Sigmoid colon (tissue), 7 donors: ENCODE measurements around the gene GGCX. TPM values are rescaled to one million over a fixed set of nuclear protein-coding genes. Genes with fewer than 3 reads are reported as not detected.

Experiments used
- DNase-seq: peaks from one replicate; pipeline ENCODE4 v3.0.0-alpha.2; 2019
- H3K27ac ChIP-seq, 4 donors: fragments of 200-600 bp; sonication (generic); one replicate each; pipeline ENCODE4 v1.5.1; 2016 to 2019; ENCODE audit warnings: mild to moderate bottlenecking in 1 of 4
- H3K27me3 ChIP-seq, 3 donors: fragments of 200-600 bp; sonication (generic); one replicate each; pipeline ENCODE4 v1.5.1; 2019; ENCODE audit warnings: mild to moderate bottlenecking in 1 of 3
- H3K36me3 ChIP-seq, 4 donors: fragments of 200-600 bp; sonication (generic); one replicate each; pipeline ENCODE4 v1.5.1; 2016 to 2019
- H3K4me1 ChIP-seq, 4 donors: fragments of 200-600 bp; sonication (generic); one replicate each; pipeline ENCODE4 v1.5.1; 2017 to 2019
- H3K4me3 ChIP-seq, 4 donors: fragments of 200-600 bp; sonication (generic); one replicate each; pipeline ENCODE4 v1.5.1; 2017 to 2019; ENCODE audit warnings: mild to moderate bottlenecking in 2 of 4, moderate library complexity in 1 of 4
- H3K9me3 ChIP-seq, 4 donors: fragments of 200-600 bp in 3 of 4; sonication (generic) in 3 of 4; one replicate each; pipeline versions ENCODE4 v1.5.1 to v1.6.1; 2013 to 2019
- CTCF ChIP-seq, 4 experiments: fragments of 450-650 bp in 3 of 4; fragments of 200-600 bp in 1 of 4; IDR thresholded peaks; one replicate each; pipeline ENCODE4 v1.5.1; 2016 to 2019; ENCODE audit warnings: antibody characterized with exemption in 4 of 4, mild to moderate bottlenecking in 3 of 4, moderate library complexity in 2 of 4
- EP300 ChIP-seq, 4 donors: sonication (generic); formaldehyde crosslinking; IDR thresholded peaks; one replicate each; pipeline ENCODE4 v1.6.1; 2017; ENCODE audit warnings: antibody characterized with exemption in 4 of 4
- POLR2A ChIP-seq, 2 donors: fragments of 450-650 bp; IDR thresholded peaks; one replicate each; pipeline ENCODE4 v1.6.1; 2016; ENCODE audit warnings: antibody characterized with exemption in 2 of 2, mild to moderate bottlenecking in 2 of 2, moderate library complexity in 2 of 2
- POLR2AphosphoS5 ChIP-seq, 4 donors: sonication (generic); formaldehyde crosslinking; IDR thresholded peaks; one replicate each; pipeline ENCODE4 v1.6.1; 2017; ENCODE audit warnings: antibody characterized with exemption in 4 of 4
- WGBS, 2 donors: extraction: QIAGEN DNeasy Blood & Tissue Kit; methylation state at CpG; one replicate each; pipeline ENCODE4 v1.1.7; 2013; 5-methylcytosine and 5-hydroxymethylcytosine counted together
- intact Hi-C: fragments of 100-400 bp; cut with DNase I; formaldehyde crosslinking; loops from one replicate; pipeline ENCODE4 v1.15.1; 2023
- polyA plus RNA-seq, 3 donors: library from polyadenylated mRNA; stranded (reverse); fragments of 200-250 nt; gene quantifications; one replicate each; pipeline ENCODE4 v1.2.3, GENCODE V29; 2013
- total RNA-seq, 4 donors: library from RNA; depleted of rRNA; stranded (reverse); fragments of >200 nt; gene quantifications; one replicate each; pipeline ENCODE4 v1.1.0, GENCODE V29; 2016
- donor health status: healthy with polysubstance abuse.
- donor health status: Bipolar disorder and iron deficiency.
- donor health status: healthy.

GGCX gene
- total and polyA plus RNA-seq, 7 donors = 3.6 to 25.3 (median 22.8) TPM

DNA sequence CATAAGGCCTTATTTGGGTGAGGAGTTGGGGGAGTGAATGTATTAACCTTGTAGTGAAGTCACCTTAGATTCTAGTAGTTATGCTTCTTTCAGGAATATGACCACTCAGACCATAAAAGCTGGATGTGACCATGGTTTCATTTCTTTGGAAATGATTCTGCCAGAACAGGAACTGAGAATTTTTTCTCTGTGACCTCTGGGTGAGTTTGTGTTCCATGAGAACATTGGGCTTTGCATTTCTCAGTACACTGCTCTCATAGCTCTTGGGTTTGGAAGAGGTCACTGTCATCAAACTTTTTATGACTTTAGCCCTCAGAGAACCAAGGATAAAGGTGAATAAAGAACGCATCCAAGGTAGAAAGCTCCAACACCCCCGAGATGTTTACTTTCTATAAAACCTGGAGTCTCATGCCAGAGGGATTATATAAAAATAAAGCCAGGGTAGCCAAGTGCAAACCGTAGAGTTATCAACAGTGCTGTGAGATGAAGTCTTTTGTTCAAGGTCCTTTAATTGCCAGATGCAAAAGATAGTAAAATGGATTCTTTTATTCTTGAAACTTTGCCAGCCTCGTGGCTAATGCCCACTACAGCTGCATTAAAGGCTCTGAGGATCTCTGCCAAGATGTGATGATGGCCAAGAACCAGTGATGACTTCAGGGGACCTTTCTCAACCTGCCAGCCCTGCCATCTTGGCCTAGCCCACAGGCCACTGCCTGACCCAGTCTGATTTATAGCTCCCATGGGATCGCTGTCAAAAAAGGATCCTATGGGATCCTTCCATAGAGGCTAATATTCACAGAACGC, 50.1 kb downstream of the GGCX start:
- no peaks in the 10 kb centered on the region for H3K36me3 ChIP-seq
- H3K9me3 ChIP-seq = no peaks in the 10 kb centered on the region
- intact Hi-C loops = no loop called here
- no peaks in the 10 kb centered on the region for H3K27me3 ChIP-seq
- H3K4me1 ChIP-seq = peaks cover 0 to 16% (median 7%) of the 10 kb centered on the region in 4 donors
- WGBS, 2 donors = 17 to 65% methylated on average over 6 of the region's 6 CpGs
- no peak for DNase-seq
- no peak for TF ChIP-seq POLR2A (IDR thresholded peaks at IDR 0.05)
- TF ChIP-seq EP300 (IDR thresholded peaks at IDR 0.05) = peak in 1 of 4 donors; percentile 10
- TF ChIP-seq CTCF (IDR thresholded peaks at IDR 0.05) = no peak
- TF ChIP-seq POLR2AphosphoS5 (IDR thresholded peaks at IDR 0.05) = no peak
- H3K27ac ChIP-seq = peak overlapping the region in 2 of 4 donors; percentile 33 to 35
- no peak overlapping the region for H3K4me3 ChIP-seq

- Histone ChIP-seq H3K36me3 (no peaks in the 10 kb centered on the region), H3K4me1 (peaks cover 0 to 32% (median 19%) of the 10 kb centered on the region in 4 donors), H3K9me3 (no peaks in the 10 kb centered on the region), H3K27ac (peak overlapping the region; percentile 8 to 68 (median 44)), H3K27me3 (no peaks in the 10 kb centered on the region), H3K4me3 (no peak overlapping the region)
- intact Hi-C loops = no loop called here
- 72 to 74% methylated on average over 7 of the region's 7 CpGs for WGBS, 2 donors
- no peak for TF ChIP-seq CTCF (IDR thresholded peaks at IDR 0.05)
- DNase-seq = no peak
These were observed 54.5 kb downstream of the GGCX start for GRCh38 chr2:85506768-85507181.

- 91 to 92% methylated on average over 10 of the region's 10 CpGs for WGBS, 2 donors
- intact Hi-C loops = no loop called here
- H3K36me3 ChIP-seq = no peaks in the 10 kb centered on the region
- H3K4me1 ChIP-seq = peaks cover 0 to 24% (median 15%) of the 10 kb centered on the region in 4 donors
- peak overlapping the region; percentile 41 to 68 (median 62) for H3K27ac ChIP-seq
- H3K9me3 ChIP-seq = no peaks in the 10 kb centered on the region
- TF ChIP-seq EP300 (IDR thresholded peaks at IDR 0.05) (no peak), POLR2AphosphoS5 (IDR thresholded peaks at IDR 0.05) (no peak)
- no peaks in the 10 kb centered on the region for H3K27me3 ChIP-seq
- DNase-seq = no peak
- no peak overlapping the region for H3K4me3 ChIP-seq
These were observed 55.6 kb downstream of the GGCX start for GRCh38 chr2:85505551-85506238.

DNA sequence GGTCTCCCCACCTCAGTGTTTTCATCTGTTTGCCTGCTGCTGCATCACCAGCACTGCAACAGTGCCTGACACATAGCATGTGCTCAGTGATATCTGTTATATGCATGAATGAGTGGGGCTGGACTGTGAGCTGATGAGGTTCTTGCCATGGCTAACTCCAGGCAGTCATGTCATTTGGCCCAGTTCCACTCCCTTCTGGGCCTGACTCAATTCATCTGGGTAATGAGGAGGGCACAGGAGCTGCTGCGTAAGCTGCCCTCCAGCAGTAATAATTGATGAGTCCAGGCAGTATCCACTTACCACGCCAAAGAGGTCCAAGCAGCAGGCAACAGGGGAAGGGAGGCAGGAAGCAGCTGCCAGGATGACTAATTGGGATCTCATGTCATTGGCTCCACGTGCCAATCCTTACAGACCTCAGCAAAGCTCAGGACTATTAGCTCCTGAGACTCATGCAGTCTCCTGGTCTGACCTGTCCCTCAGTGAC, 56.5 kb downstream of the GGCX start:
- H3K27ac ChIP-seq = peak overlapping the region; percentile 41 to 68 (median 62)
- peaks cover 0 to 23% (median 15%) of the 10 kb centered on the region in 4 donors for H3K4me1 ChIP-seq

More for the DNA sequence above, 56.5 kb downstream of the GGCX start:
- H3K4me3 ChIP-seq = no peak overlapping the region
- DNase-seq = peak; percentile 82
- no peaks in the 10 kb centered on the region for H3K9me3 ChIP-seq
- no peaks in the 10 kb centered on the region for H3K36me3 ChIP-seq
- TF ChIP-seq CTCF (IDR thresholded peaks at IDR 0.05) (no peak), POLR2AphosphoS5 (IDR thresholded peaks at IDR 0.05) (peak; percentile 29 to 63 (median 35)), POLR2A (IDR thresholded peaks at IDR 0.05) (no peak), EP300 (IDR thresholded peaks at IDR 0.05) (peak in 1 of 4 donors; percentile 50)
- H3K27me3 ChIP-seq = no peaks in the 10 kb centered on the region
- intact Hi-C loops = no loop called here
- WGBS, 2 donors = 71 to 74% methylated on average over 3 of the region's 3 CpGs
